HEK293 (cell line): ENCODE data around the gene RPS27.
"Not testable (repeated sequence)": the region's sequence is repeated elsewhere in the genome, so short reads cannot be mapped to it uniquely, and the experiment has no call there.

Experiments
- ZBTB7A ChIP-seq: fragments of 450-650 bp; formaldehyde crosslinking; IDR thresholded peaks from 2 replicates; pipeline ENCODE4 v1.5.1; 2016; ENCODE audit warnings: low read depth, missing biosample characterization, missing genetic modification characterization
- ZNF776 ChIP-seq: fragments of 450-650 bp; formaldehyde crosslinking; IDR thresholded peaks from 2 replicates; pipeline ENCODE4 v1.5.0; 2017; ENCODE audit warnings: missing biosample characterization, missing genetic modification characterization, borderline replicate concordance
- TF ChIP-seq, protein P1 (sequence below): fragments of 450-650 bp; formaldehyde crosslinking; IDR thresholded peaks from 2 replicates; pipeline ENCODE4 v1.5.1; 2016; ENCODE audit warnings: missing biosample characterization, missing genetic modification characterization

GRCh38 chr1:153979091-153979490 is 11.5 kb upstream of the RPS27 start:
- TF ChIP-seq ZNF776, ZBTB7A (tag by site-specific recombination): not testable (repeated sequence)
- TF ChIP-seq, protein P1, sequence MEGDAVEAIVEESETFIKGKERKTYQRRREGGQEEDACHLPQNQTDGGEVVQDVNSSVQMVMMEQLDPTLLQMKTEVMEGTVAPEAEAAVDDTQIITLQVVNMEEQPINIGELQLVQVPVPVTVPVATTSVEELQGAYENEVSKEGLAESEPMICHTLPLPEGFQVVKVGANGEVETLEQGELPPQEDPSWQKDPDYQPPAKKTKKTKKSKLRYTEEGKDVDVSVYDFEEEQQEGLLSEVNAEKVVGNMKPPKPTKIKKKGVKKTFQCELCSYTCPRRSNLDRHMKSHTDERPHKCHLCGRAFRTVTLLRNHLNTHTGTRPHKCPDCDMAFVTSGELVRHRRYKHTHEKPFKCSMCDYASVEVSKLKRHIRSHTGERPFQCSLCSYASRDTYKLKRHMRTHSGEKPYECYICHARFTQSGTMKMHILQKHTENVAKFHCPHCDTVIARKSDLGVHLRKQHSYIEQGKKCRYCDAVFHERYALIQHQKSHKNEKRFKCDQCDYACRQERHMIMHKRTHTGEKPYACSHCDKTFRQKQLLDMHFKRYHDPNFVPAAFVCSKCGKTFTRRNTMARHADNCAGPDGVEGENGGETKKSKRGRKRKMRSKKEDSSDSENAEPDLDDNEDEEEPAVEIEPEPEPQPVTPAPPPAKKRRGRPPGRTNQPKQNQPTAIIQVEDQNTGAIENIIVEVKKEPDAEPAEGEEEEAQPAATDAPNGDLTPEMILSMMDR (tag by site-specific recombination) = not testable (repeated sequence)
